Measurements from ENCODE around the gene BICRAL.

The BICRAL gene

DNA sequence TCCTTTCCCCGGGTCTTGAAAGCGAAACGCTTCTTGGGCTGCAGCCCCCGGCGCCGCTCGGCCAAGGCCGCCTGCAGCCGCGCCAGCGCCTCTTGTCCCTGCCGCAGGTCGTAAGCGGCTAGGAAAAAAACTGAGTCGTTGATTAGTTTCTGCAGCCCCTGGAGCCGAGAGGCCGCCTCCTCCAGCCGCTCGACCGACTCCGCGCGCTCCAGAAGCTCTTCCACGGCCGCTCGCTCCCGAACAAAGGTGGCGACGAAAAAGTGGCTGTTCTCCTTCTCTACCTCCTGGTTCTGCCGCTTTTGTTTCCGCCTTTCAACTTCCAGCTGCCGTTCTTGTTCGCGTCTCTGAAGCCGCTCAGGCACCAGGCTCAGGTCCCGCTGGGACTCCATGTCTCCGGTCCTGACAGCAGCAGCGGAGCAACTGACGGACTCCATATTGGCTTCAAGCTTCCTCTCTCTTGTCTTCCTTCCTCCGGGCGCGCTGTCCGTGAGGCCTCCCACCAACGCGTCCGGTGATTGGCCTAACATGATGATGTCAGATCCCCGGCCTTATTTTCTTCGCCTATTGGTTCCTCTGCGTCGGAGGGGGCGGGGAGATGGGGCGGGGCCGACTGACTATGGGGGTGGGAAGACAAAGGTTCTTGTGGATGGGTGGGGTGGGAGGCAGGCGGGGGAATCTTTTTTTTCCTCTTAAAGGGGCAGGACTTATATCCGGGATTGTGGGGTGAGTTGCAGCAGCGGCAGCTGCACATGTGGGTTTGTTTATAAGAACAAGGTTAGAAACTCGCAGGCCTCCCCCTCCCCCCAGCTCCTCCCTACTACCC, 36.0 kb upstream of the BICRAL start, which contains the start of gene TBCC:
Gene TBCC (minus strand): TSS at position 464 of the 823 bp plus-strand sequence. CDS start 30 bp downstream, at position 434.
- peaks cover 22% of the 10 kb centered on the region for H3K79me2 ChIP-seq (ENCODE audit: low read length)
- peaks cover 8% of the 10 kb centered on the region; the same call in 1 of the 2 replicates for H4K20me1 ChIP-seq (ENCODE audit: insufficient read depth, low read length)
- peak within 1 kb of the TSS; percentile 85 for H3K9ac ChIP-seq (ENCODE audit: low read length)
- no peaks in the 10 kb centered on the region for H3K9me3 ChIP-seq (ENCODE audit: insufficient read depth, low read length)
- H3K36me3 ChIP-seq (replicated peaks; ENCODE audit: low read depth, low read length): peaks cover 13% of the 10 kb centered on the region
- TF ChIP-seq, protein P1, sequence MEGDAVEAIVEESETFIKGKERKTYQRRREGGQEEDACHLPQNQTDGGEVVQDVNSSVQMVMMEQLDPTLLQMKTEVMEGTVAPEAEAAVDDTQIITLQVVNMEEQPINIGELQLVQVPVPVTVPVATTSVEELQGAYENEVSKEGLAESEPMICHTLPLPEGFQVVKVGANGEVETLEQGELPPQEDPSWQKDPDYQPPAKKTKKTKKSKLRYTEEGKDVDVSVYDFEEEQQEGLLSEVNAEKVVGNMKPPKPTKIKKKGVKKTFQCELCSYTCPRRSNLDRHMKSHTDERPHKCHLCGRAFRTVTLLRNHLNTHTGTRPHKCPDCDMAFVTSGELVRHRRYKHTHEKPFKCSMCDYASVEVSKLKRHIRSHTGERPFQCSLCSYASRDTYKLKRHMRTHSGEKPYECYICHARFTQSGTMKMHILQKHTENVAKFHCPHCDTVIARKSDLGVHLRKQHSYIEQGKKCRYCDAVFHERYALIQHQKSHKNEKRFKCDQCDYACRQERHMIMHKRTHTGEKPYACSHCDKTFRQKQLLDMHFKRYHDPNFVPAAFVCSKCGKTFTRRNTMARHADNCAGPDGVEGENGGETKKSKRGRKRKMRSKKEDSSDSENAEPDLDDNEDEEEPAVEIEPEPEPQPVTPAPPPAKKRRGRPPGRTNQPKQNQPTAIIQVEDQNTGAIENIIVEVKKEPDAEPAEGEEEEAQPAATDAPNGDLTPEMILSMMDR (IDR thresholded peaks at IDR 0.05; ENCODE audit: low read depth, low read length): no peak
- TF ChIP-seq EZH2phosphoT487 (IDR thresholded peaks at IDR 0.05; ENCODE audit: low read depth): no peak
- H3K4me1 ChIP-seq (ENCODE audit: low read length): peaks cover 26% of the 10 kb centered on the region
- peak within 1 kb of the TSS; percentile 62 for H2AFZ ChIP-seq (ENCODE audit: low read depth, low read length)
- H3K27ac ChIP-seq (ENCODE audit: low read length): peak within 1 kb of the TSS; percentile 92
- no peaks in the 10 kb centered on the region for H3K27me3 ChIP-seq (ENCODE audit: low read depth, low read length)
- peak within 1 kb of the TSS; percentile 96 for H3K4me2 ChIP-seq (ENCODE audit: low read length)
- H3K4me3 ChIP-seq (ENCODE audit: low read length): peak within 1 kb of the TSS; percentile 83

DNA sequence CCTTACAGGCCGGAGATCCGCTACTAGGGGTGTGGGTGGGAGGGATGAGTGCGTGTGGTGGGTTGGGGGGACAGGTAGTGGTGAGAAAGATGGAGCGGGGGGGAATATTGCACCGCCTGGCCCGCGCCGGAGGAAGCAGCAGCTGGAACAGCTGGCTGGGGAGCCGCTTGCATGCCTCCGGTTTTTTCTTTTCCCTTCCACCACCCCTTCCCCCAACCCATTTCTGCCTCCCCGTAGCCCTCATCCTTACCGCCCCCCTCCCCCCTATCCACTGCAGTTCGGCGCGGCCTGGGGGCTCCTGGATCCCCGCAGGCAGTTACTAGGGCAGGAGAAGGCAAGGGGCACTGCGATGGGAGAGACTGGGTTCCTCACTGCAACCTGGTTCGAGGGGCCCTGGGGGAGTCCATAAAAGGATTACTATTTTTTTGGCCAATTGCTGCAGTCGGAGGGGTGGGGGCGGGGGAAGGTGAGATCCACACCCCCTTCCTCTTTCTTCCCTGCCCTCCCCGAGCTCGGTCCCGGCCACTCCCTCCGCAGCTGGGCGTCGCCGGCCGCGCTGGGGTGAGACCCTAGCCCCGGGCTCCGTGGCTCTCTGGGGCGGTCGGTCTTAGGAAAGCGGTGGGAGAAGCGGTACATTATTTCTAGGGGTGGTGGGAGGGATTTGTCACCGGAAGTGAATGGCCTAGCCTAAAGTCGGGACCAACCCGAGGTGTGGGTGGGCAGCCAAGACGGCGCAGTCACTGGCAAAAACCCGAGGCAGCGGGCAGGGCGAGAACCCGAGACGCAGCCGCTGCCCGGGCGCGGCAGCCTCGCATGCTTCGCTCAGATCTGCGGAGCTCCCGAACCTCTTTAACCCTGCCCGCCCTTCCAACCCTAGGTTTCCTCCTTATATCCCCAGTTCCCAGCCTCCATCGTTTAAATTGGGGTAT, 35.1 kb upstream of the BICRAL start:
- Histone ChIP-seq H3K9ac (ENCODE audit: low read length) (peak overlapping the region; percentile 85), H3K4me2 (ENCODE audit: low read length) (peak overlapping the region; percentile 93), H3K27me3 (ENCODE audit: low read depth, low read length) (no peaks in the 10 kb centered on the region), H3K4me3 (ENCODE audit: low read length) (peak overlapping the region; percentile 77), H3K79me2 (ENCODE audit: low read length) (peaks cover 22% of the 10 kb centered on the region), H3K27ac (ENCODE audit: low read length) (peak overlapping the region; percentile 92), H3K36me3 (replicated peaks; ENCODE audit: low read depth, low read length) (peaks cover 13% of the 10 kb centered on the region), H4K20me1 (ENCODE audit: insufficient read depth, low read length) (peaks cover 8% of the 10 kb centered on the region; the same call in 1 of the 2 replicates), H3K4me1 (ENCODE audit: low read length) (peaks cover 26% of the 10 kb centered on the region), H3K9me3 (ENCODE audit: insufficient read depth, low read length) (no peaks in the 10 kb centered on the region), H2AFZ (ENCODE audit: low read depth, low read length) (peak overlapping the region; percentile 9)
- TF ChIP-seq EZH2phosphoT487 (IDR thresholded peaks at IDR 0.05; ENCODE audit: low read depth): no peak
- TF ChIP-seq, protein P1 (IDR thresholded peaks at IDR 0.05; ENCODE audit: low read depth, low read length): no peak

DNA sequence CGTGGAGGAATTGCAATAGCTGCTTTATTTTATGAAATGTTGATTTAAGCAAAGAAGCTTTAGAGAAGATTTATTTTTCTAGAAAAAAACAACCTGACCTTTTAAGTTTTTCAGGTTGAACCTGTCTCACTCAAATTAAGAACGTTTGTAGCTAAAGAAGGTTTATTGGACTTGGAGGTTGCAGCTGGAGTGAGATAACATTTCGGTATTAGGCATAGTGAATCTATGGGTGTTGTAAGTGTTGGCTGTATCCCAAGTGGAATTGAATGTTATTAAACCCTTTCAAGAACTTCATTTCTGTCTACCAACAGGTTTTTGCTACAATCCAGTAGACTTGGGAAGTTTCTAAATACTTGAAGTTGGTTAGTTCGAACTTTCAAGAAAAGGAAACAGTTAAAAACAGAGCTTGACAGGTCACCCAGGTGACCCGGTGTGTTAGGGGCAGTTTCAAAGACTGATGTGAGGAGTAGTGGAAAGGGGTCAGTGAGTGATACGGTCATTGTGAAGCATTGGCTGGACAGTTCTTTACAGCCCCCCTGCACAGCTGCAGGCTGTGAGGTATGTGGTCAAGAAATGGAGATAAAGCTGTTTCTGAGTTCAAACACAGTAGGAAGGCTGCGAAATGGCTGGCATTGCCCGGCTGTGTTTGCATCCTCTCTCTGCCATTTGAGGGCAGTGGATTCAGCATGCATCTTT, 33.5 kb upstream of the BICRAL start:
- TF ChIP-seq, protein P1 (IDR thresholded peaks at IDR 0.05; ENCODE audit: low read depth, low read length): no peak
- no peak for TF ChIP-seq EZH2phosphoT487 (IDR thresholded peaks at IDR 0.05; ENCODE audit: low read depth)
- peaks cover 16% of the 10 kb centered on the region for H3K36me3 ChIP-seq (replicated peaks; ENCODE audit: low read depth, low read length)
- no peaks in the 10 kb centered on the region for H3K9me3 ChIP-seq (ENCODE audit: insufficient read depth, low read length)
- no peaks in the 10 kb centered on the region for H3K27me3 ChIP-seq (ENCODE audit: low read depth, low read length)
- H3K4me3 ChIP-seq (ENCODE audit: low read length): peak overlapping the region; percentile 77
- H4K20me1 ChIP-seq (ENCODE audit: insufficient read depth, low read length): peaks cover 8% of the 10 kb centered on the region; the same call in 1 of the 2 replicates
- H3K4me2 ChIP-seq (ENCODE audit: low read length): peak overlapping the region; percentile 93
- no peak overlapping the region for H2AFZ ChIP-seq (ENCODE audit: low read depth, low read length)
- peak overlapping the region; percentile 85; the same call in 1 of the 2 replicates for H3K9ac ChIP-seq (ENCODE audit: low read length)
- H3K27ac ChIP-seq (ENCODE audit: low read length): no peak overlapping the region
- H3K79me2 ChIP-seq (ENCODE audit: low read length): peaks cover 22% of the 10 kb centered on the region
- peaks cover 26% of the 10 kb centered on the region for H3K4me1 ChIP-seq (ENCODE audit: low read length)

All from OCI-LY3 (cell line).